ENCODE results near the gene NELFCD. TPM values are rescaled to one million over a fixed set of nuclear protein-coding genes. Genes with fewer than 3 reads are reported as not detected.

The NELFCD gene
- total RNA-seq, 4 donors from 2014 or later: 36.3 to 64.8 (median 47.0) TPM

GRCh38 chr20:58992911-58993310 is 11.9 kb downstream of the NELFCD start:
- no peak for TF ChIP-seq CTCF (IDR thresholded peaks at IDR 0.05; ENCODE audit: low read depth)

- TF ChIP-seq CTCF (IDR thresholded peaks at IDR 0.05; ENCODE audit: low read depth): no peak
These were observed 12.5 kb downstream of the NELFCD start for GRCh38 chr20:58993332-58994248.

- TF ChIP-seq CTCF (IDR thresholded peaks at IDR 0.05; ENCODE audit: low read depth): no peak
These were observed 13.5 kb downstream of the NELFCD start for GRCh38 chr20:58994390-58995159.

- TF ChIP-seq CTCF (IDR thresholded peaks at IDR 0.05; ENCODE audit: low read depth): no peak
These were observed 14.6 kb downstream of the NELFCD start for GRCh38 chr20:58995461-58996225.

- no peak for TF ChIP-seq CTCF (IDR thresholded peaks at IDR 0.05; ENCODE audit: low read depth)
These were observed 15.2 kb downstream of the NELFCD start for GRCh38 chr20:58996226-58996611.

GRCh38 chr20:58997141-58997770 is 16.2 kb downstream of the NELFCD start:
- TF ChIP-seq CTCF (IDR thresholded peaks at IDR 0.05; ENCODE audit: low read depth): no peak

Measured in subcutaneous adipose tissue (tissue), 4 donors.